Measurements from ENCODE around the gene CDH4.

DNA sequence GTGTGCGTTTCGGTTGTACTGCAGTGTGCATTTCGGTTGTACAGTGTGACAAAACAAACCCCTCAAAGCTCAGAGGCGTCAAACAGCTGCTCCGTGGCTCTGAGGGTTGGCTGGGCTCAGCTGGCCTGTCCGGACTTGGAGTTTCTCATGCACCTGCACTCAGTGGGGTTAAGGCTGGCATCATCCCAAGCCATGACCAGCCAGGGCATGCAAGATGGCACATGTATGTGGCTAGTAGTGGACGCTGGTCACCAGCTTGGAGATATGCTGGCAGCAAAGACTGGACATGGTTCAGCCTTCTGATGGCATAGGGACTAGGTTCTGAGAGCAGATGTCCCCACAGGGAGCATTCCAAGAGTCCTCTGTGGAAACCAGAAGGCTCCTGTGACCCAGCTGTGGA lies 187.2 kb downstream of the CDH4 start:
- TF ChIP-seq, protein P1, sequence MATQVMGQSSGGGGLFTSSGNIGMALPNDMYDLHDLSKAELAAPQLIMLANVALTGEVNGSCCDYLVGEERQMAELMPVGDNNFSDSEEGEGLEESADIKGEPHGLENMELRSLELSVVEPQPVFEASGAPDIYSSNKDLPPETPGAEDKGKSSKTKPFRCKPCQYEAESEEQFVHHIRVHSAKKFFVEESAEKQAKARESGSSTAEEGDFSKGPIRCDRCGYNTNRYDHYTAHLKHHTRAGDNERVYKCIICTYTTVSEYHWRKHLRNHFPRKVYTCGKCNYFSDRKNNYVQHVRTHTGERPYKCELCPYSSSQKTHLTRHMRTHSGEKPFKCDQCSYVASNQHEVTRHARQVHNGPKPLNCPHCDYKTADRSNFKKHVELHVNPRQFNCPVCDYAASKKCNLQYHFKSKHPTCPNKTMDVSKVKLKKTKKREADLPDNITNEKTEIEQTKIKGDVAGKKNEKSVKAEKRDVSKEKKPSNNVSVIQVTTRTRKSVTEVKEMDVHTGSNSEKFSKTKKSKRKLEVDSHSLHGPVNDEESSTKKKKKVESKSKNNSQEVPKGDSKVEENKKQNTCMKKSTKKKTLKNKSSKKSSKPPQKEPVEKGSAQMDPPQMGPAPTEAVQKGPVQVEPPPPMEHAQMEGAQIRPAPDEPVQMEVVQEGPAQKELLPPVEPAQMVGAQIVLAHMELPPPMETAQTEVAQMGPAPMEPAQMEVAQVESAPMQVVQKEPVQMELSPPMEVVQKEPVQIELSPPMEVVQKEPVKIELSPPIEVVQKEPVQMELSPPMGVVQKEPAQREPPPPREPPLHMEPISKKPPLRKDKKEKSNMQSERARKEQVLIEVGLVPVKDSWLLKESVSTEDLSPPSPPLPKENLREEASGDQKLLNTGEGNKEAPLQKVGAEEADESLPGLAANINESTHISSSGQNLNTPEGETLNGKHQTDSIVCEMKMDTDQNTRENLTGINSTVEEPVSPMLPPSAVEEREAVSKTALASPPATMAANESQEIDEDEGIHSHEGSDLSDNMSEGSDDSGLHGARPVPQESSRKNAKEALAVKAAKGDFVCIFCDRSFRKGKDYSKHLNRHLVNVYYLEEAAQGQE (IDR thresholded peaks at IDR 0.05; ENCODE audit: insufficient read depth in 1 of 2, low read depth in 2 of 2, low read length in 2 of 2), result no peak
- TF ChIP-seq TAF1 (IDR thresholded peaks at IDR 0.05; ENCODE audit: borderline replicate concordance, insufficient read depth, low read length) (no peak), POLR2AphosphoS5 (IDR thresholded peaks at IDR 0.05; ENCODE audit: low read depth, low read length) (no peak), SIN3A (IDR thresholded peaks at IDR 0.05; ENCODE audit: borderline replicate concordance, insufficient read depth, low read length) (no peak), FOXP2 (optimal IDR thresholded peaks at IDR 0.05; ENCODE audit: borderline replicate concordance, extremely low read depth, extremely low read length, insufficient read depth) (no peak)

Data from PFSK-1 (cell line).